HL-60 (cell line): ENCODE data around the gene IFI27.
"Not testable (repeated sequence)": the region's sequence is repeated elsewhere in the genome, so short reads cannot be mapped to it uniquely, and the experiment has no call there.

ENCODE experiments used
- DNase-seq, 2 experiments: peaks; one replicate each; pipeline ENCODE4 v3.0.0-alpha.2; 2010 to 2020; ENCODE audit warnings: low read depth in 1 of 2, low spot score in 1 of 2
- H3K27ac ChIP-seq: fragments of 250-450 bp; sonication (Bioruptor Pico); replicated peaks from 2 replicates; pipeline ENCODE4 v1.5.1; 2020; ENCODE audit warnings: mild to moderate bottlenecking, moderate library complexity
- H3K27me3 ChIP-seq: fragments of 250-450 bp; sonication (Bioruptor Pico); 2 replicates; pipeline ENCODE4 v1.5.1; 2021; ENCODE audit warnings: mild to moderate bottlenecking, moderate library complexity; ENCODE audit not compliant: insufficient read depth, poor library complexity, severe bottlenecking
- H3K4me3 ChIP-seq: replicated peaks from 2 replicates; pipeline ENCODE4 v1.5.1; 2011; ENCODE audit warnings: mild to moderate bottlenecking, control low read depth, low read length; ENCODE audit not compliant: insufficient read depth
- GABPA ChIP-seq: IDR thresholded peaks from 2 replicates; pipeline ENCODE4 v1.6.1; 2012; ENCODE audit warnings: low read depth
- POLR2AphosphoS5 ChIP-seq: IDR thresholded peaks from 2 replicates; pipeline ENCODE4 v1.6.1; 2012; ENCODE audit warnings: low read depth
- REST ChIP-seq: IDR thresholded peaks from 2 replicates; pipeline ENCODE4 v1.6.1; 2012; ENCODE audit warnings: low read depth; ENCODE audit not compliant: insufficient replicate concordance
- SPI1 ChIP-seq: IDR thresholded peaks from 2 replicates; pipeline ENCODE4 v1.6.1; 2012; ENCODE audit warnings: low read depth, mild to moderate bottlenecking, borderline replicate concordance
- long read RNA-seq: library from polyadenylated mRNA; unstranded; transcript quantifications from one replicate; pipeline ENCODE4 v2.0.0, GENCODE V29; 2020
- TF ChIP-seq, protein P1 (sequence below): IDR thresholded peaks from one replicate; pipeline ENCODE4 v1.5.1; 2011; ENCODE audit warnings: low read length, control low read depth, inconsistent platforms; ENCODE audit not compliant: insufficient read depth

Gene IFI27
- long read RNA-seq, partial matches to known transcripts = 0 of 1 reads
- long read RNA-seq, other reads (novel, unspliced or antisense) = 1 of 1 reads

GRCh38 chr14:94110552-94111181, at the start of gene IFI27:
Gene IFI27, plus strand, starts transcription at chr14:94110736.
- H3K4me3 ChIP-seq = no peak within 1 kb of the TSS
- DNase-seq = no peak
- no peaks in the 10 kb centered on the region for H3K27me3 ChIP-seq
- H3K27ac ChIP-seq = no peak within 1 kb of the TSS
- TF ChIP-seq, protein P1, sequence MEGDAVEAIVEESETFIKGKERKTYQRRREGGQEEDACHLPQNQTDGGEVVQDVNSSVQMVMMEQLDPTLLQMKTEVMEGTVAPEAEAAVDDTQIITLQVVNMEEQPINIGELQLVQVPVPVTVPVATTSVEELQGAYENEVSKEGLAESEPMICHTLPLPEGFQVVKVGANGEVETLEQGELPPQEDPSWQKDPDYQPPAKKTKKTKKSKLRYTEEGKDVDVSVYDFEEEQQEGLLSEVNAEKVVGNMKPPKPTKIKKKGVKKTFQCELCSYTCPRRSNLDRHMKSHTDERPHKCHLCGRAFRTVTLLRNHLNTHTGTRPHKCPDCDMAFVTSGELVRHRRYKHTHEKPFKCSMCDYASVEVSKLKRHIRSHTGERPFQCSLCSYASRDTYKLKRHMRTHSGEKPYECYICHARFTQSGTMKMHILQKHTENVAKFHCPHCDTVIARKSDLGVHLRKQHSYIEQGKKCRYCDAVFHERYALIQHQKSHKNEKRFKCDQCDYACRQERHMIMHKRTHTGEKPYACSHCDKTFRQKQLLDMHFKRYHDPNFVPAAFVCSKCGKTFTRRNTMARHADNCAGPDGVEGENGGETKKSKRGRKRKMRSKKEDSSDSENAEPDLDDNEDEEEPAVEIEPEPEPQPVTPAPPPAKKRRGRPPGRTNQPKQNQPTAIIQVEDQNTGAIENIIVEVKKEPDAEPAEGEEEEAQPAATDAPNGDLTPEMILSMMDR = no peak
- TF ChIP-seq REST = no peak
- no peak for TF ChIP-seq SPI1
- TF ChIP-seq POLR2AphosphoS5 = no peak
- TF ChIP-seq GABPA = no peak

DNA sequence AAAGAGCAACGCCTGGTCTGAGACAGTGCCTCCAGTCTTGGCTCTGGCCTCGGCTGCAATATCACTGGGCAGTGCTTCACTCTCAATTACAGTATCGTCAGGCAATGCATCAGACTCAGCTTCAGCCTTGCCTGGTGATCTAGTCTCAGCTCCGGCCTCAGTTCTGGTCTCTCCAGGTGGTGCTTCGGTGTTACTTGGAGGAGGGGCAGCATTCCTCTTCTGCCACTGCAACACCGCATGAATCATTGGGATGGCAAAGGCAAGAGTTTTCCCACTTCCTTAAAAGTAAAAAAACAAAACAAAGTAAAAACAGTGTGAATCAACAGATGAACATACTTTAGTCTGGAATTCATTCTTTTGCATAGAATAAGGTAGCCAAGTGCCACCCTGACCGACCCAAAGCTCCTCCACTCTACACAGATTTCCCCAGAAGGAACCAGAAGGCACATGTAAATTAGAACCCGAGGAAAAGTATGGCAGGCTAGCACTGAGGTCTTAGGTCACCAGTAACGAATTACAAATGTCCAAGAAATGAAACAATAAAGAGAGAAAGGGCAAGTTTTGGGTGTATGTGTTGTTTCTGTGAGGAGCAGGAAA, 48.1 kb upstream of the IFI27 start:
- DNase-seq = no peak
- Histone ChIP-seq H3K4me3 (no peak overlapping the region), H3K27ac (no peak overlapping the region), H3K27me3 (no peaks in the 10 kb centered on the region)
- TF ChIP-seq GABPA (no peak), REST (no peak), SPI1 (no peak), POLR2AphosphoS5 (no peak)
- TF ChIP-seq, protein P1 = no peak

GRCh38 chr14:94066089-94066676, 44.4 kb upstream of the IFI27 start:
- H3K27me3 ChIP-seq = no peaks in the 10 kb centered on the region
- TF ChIP-seq SPI1 (no peak), POLR2AphosphoS5 (no peak), REST (no peak), GABPA (no peak)
- TF ChIP-seq, protein P1 = no peak
- no peak overlapping the region for H3K27ac ChIP-seq
- H3K4me3 ChIP-seq = no peak overlapping the region
- DNase-seq = no peak

GRCh38 chr14:94072076-94072475, 38.5 kb upstream of the IFI27 start:
- not testable (repeated sequence) for H3K27me3 ChIP-seq, H3K4me3 ChIP-seq, H3K27ac ChIP-seq, DNase-seq
